Psoas muscle (tissue), 8 donors: ENCODE measurements around the gene KIAA0513. TPM values are rescaled to one million over a fixed set of nuclear protein-coding genes. Genes with fewer than 3 reads are reported as not detected.

Experiments
- ATAC-seq, 4 donors: fragments of 200-7000 bp; cut with Tn5 transposase; one replicate each; pipeline ENCODE4 v1.9.1; 2020; ENCODE audit warnings: moderate library complexity in 3 of 4, mild to moderate bottlenecking in 2 of 4
- DNase-seq, 2 donors: peaks; one replicate each; pipeline ENCODE4 v3.0.0-alpha.2; 2020
- H3K27ac ChIP-seq: fragments of 200-600 bp; one replicate; pipeline ENCODE4 v1.8.0; 2022
- H3K27me3 ChIP-seq, 3 donors: fragments of 200-600 bp in 1 of 3; one replicate each; pipeline versions ENCODE4 v1.6.1 to v1.8.0; 2013 to 2022; ENCODE audit warnings: low read length in 2 of 3, mild to moderate bottlenecking in 2 of 3, moderate library complexity in 1 of 3; ENCODE audit not compliant: insufficient read depth in 3 of 3
- H3K36me3 ChIP-seq, 2 donors: fragments of 200-600 bp in 1 of 2; one replicate each; pipeline versions ENCODE4 v1.6.1 to v1.8.0; 2013 to 2022; ENCODE audit warnings: low read depth in 1 of 2, mild to moderate bottlenecking in 1 of 2, moderate library complexity in 1 of 2; ENCODE audit not compliant: insufficient read depth in 1 of 2
- H3K4me1 ChIP-seq: fragments of 200-600 bp; one replicate; pipeline ENCODE4 v1.8.0; 2022
- H3K4me3 ChIP-seq: fragments of 200-600 bp; one replicate; pipeline ENCODE4 v1.8.0; 2022; ENCODE audit warnings: mild to moderate bottlenecking
- H3K9me3 ChIP-seq: fragments of 200-600 bp; one replicate; pipeline ENCODE4 v1.8.0; 2022
- WGBS, 3 donors: extraction: QIAGEN DNeasy Blood & Tissue Kit; methylation state at CpG; one replicate each; pipeline versions ENCODE4 v1.1.6 to v1.1.7; 2013; 5-methylcytosine and 5-hydroxymethylcytosine counted together
- intact Hi-C, 2 donors: fragments of 100-400 bp; cut with DNase I; formaldehyde crosslinking; loops; one replicate each; pipeline versions ENCODE4 v1.11.0 to v1.14.2; 2022
- polyA plus RNA-seq, 3 donors: library from polyadenylated mRNA; stranded (reverse); fragments of 200-250 nt; gene quantifications; one replicate each; pipeline ENCODE4 v1.2.3, GENCODE V29; 2013
- total RNA-seq, 4 donors: library from RNA; stranded (reverse); fragmentation: NEBNext Ultra II Directional in 2 of 4; extraction: Animal tissue kit (Norgen Biotek cat#: 25700) in 2 of 4; gene quantifications; one replicate each; pipeline versions ENCODE4 v1.2.1 to v1.2.4, GENCODE V29; 2021 to 2023
- TF ChIP-seq, protein P1 (sequence below): fragments of 200-600 bp; IDR thresholded peaks from one replicate; pipeline ENCODE4 v1.8.0; 2022; ENCODE audit warnings: antibody characterized with exemption
- donor health status: healthy with polysubstance abuse.
- donor health status: DM: no; HTN: no; CAD: no; lungs with moderate emphysema.
- donor health status: Bipolar disorder and iron deficiency.
- donor health status: healthy.
- donor health status: DM: yes; HTN: yes; CAD: no.
- donor health status: DM: no; HTN: no; CAD: no.
- donor health status: DM: no; HTN: no; CAD: no.
- donor health status: DM: yes; HTN: yes; CAD: no.

Gene KIAA0513
- total and polyA plus RNA-seq, 7 donors = 3.6 to 18.2 (median 12.9) TPM

- 74 to 80% (median 76%) methylated on average over 8 of the region's 8 CpGs for WGBS, 3 donors
- ATAC-seq (no peak), DNase-seq (no peak)
- H3K27me3 ChIP-seq = no peaks in the 10 kb centered on the region
- H3K36me3 ChIP-seq = peaks cover 3 to 44% of the 10 kb centered on the region in 2 donors
- intact Hi-C loops = loop anchor here in 1 of 2 donors (5.0 kb wide), 1 partner anchor 45 kb away; the partner anchor contains the start of gene KIAA0513
- peaks cover 13% of the 10 kb centered on the region for H3K4me1 ChIP-seq
- no peaks in the 10 kb centered on the region for H3K9me3 ChIP-seq
- no peak overlapping the region for H3K4me3 ChIP-seq
- TF ChIP-seq, protein P1, sequence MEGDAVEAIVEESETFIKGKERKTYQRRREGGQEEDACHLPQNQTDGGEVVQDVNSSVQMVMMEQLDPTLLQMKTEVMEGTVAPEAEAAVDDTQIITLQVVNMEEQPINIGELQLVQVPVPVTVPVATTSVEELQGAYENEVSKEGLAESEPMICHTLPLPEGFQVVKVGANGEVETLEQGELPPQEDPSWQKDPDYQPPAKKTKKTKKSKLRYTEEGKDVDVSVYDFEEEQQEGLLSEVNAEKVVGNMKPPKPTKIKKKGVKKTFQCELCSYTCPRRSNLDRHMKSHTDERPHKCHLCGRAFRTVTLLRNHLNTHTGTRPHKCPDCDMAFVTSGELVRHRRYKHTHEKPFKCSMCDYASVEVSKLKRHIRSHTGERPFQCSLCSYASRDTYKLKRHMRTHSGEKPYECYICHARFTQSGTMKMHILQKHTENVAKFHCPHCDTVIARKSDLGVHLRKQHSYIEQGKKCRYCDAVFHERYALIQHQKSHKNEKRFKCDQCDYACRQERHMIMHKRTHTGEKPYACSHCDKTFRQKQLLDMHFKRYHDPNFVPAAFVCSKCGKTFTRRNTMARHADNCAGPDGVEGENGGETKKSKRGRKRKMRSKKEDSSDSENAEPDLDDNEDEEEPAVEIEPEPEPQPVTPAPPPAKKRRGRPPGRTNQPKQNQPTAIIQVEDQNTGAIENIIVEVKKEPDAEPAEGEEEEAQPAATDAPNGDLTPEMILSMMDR = no peak
- no peak overlapping the region for H3K27ac ChIP-seq
These were observed 44.7 kb downstream of the KIAA0513 start for GRCh38 chr16:85072076-85072860.

- TF ChIP-seq, protein P1 = no peak
- WGBS, 3 donors = 21 to 33% (median 23%) methylated on average over 13 of the region's 13 CpGs
- Histone ChIP-seq H3K36me3 (peaks cover 0 to 45% of the 10 kb centered on the region in 2 donors), H3K4me1 (peaks cover 13% of the 10 kb centered on the region), H3K9me3 (no peaks in the 10 kb centered on the region), H3K4me3 (no peak overlapping the region), H3K27me3 (no peaks in the 10 kb centered on the region), H3K27ac (peak overlapping the region; percentile 7)
- intact Hi-C loops = loop anchor here in 1 of 2 donors (5.0 kb wide), 1 partner anchor 46 kb away; the partner anchor contains the start of gene KIAA0513
- ATAC-seq (peak; percentile 87 to 99 (median 98)), DNase-seq (peak; percentile 72 to 88)
These were observed 45.4 kb downstream of the KIAA0513 start for GRCh38 chr16:85072947-85073346.

GRCh38 chr16:85074225-85074914, 46.8 kb downstream of the KIAA0513 start:
- Histone ChIP-seq H3K27ac (no peak overlapping the region), H3K36me3 (peaks cover 0 to 49% of the 10 kb centered on the region in 2 donors), H3K27me3 (peaks cover 0 to 2% (median 0%) of the 10 kb centered on the region in 3 donors), H3K4me1 (peaks cover 13% of the 10 kb centered on the region), H3K9me3 (no peaks in the 10 kb centered on the region), H3K4me3 (no peak overlapping the region)
- intact Hi-C loops = loop anchor here in 1 of 2 donors (5.0 kb wide), 1 partner anchor 47 kb away; the partner anchor contains the start of gene KIAA0513
- no peak for DNase-seq
- TF ChIP-seq, protein P1 = no peak
- WGBS, 3 donors = 90 to 93% (median 92%) methylated on average over 6 of the region's 6 CpGs
- no peak for ATAC-seq

DNA sequence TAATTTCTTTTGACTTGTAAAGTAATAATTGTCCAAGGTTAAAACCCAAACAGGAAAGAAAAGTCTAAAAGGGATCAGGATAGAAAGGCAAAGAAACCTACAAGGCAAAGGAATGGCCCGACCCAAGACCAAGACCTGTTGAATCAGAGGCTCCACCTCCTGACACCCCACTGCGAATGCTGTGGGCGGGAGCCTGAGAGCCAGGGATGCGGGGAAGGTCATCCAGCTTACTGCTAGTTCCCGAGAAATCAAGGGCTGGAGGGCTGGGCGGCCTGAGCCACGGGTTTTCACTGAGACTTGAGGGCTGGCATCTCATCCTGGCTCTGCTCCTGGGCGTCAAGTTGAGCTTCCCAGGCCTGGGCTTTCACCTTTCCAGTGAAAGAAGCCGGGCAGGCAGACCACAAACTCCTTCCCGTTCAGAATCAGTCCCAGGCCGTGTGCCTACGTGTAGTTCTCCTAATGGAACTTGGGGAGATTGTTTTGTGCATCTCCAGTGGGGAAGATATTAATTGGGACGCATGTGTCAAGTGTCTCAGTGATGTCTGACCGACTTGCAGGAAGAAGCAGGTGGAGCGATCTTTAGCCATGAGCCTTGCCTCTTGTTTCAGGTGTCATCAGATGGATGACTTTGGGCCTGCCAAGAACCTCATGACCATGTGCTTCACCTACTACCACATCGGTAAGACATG, 47.8 kb downstream of the KIAA0513 start:
- Histone ChIP-seq H3K4me3 (no peak overlapping the region), H3K27ac (no peak overlapping the region), H3K4me1 (peaks cover 13% of the 10 kb centered on the region), H3K27me3 (peaks cover 0 to 2% (median 0%) of the 10 kb centered on the region in 3 donors), H3K36me3 (peaks cover 0 to 43% of the 10 kb centered on the region in 2 donors), H3K9me3 (no peaks in the 10 kb centered on the region)
- intact Hi-C loops = loop anchor here in 1 of 2 donors (5.0 kb wide), 1 partner anchor 43 kb away; no protein-coding TSS in a partner anchor
- no peak for ATAC-seq
- TF ChIP-seq, protein P1 = no peak
- 90 to 96% (median 94%) methylated on average over 16 of the region's 16 CpGs for WGBS, 3 donors
- DNase-seq = no peak
